Calu3 (cell line): ENCODE results near the gene NXNL1. TPM values are rescaled to one million over a fixed set of nuclear protein-coding genes. Genes with fewer than 3 reads are reported as not detected.

Experiments
- BruUV-seq: library from RNA; stranded (reverse); fragments of 400-500 nt; replicated peaks from 2 replicates; lab custom pipeline; 2021; lab: Mats Ljungman, UMichigan
- CTCF ChIA-PET: fragments of 300-600 bp; sonication (Branson Sonifier 250); formaldehyde crosslinking; loops from one replicate; lab custom pipeline; 2022; ENCODE audit warnings: antibody characterized with exemption; lab: Charles Lee
- DNase-seq: peaks from one replicate; pipeline ENCODE4 v3.0.0; 2022
- H3K27ac Mint-ChIP-seq: one replicate; pipeline ENCODE4 v1.8.0; 2022; ENCODE audit warnings: mixed read lengths; ENCODE audit not compliant: unreplicated experiment
- H3K27me3 Mint-ChIP-seq: one replicate; pipeline ENCODE4 v1.8.0; 2022; ENCODE audit warnings: mixed read lengths; ENCODE audit not compliant: unreplicated experiment
- H3K36me3 Mint-ChIP-seq: one replicate; pipeline ENCODE4 v1.8.0; 2022; ENCODE audit warnings: mild to moderate bottlenecking, moderate library complexity, mixed read lengths; ENCODE audit not compliant: insufficient read depth, unreplicated experiment
- H3K4me1 Mint-ChIP-seq: one replicate; pipeline ENCODE4 v1.8.0; 2022; ENCODE audit warnings: mild to moderate bottlenecking, low read depth, mixed read lengths; ENCODE audit not compliant: unreplicated experiment
- H3K4me3 Mint-ChIP-seq: one replicate; pipeline ENCODE4 v1.8.0; 2022; ENCODE audit warnings: mild to moderate bottlenecking, low read depth, moderate library complexity, mixed read lengths; ENCODE audit not compliant: unreplicated experiment
- H3K9me3 Mint-ChIP-seq: one replicate; pipeline ENCODE4 v1.8.0; 2022; ENCODE audit warnings: low read depth, mixed read lengths; ENCODE audit not compliant: unreplicated experiment
- CTCF ChIP-seq: fragments of 200-600 bp; IDR thresholded peaks from one replicate; pipeline ENCODE4 v1.8.0; 2022; ENCODE audit warnings: antibody characterized with exemption; ENCODE audit not compliant: unreplicated experiment
- intact Hi-C: fragments of 100-400 bp; cut with micrococcal nuclease; formaldehyde crosslinking; loops from one replicate; pipeline ENCODE4 v1.10.0; 2022; ENCODE audit not compliant: unreplicated experiment
- total RNA-seq: library from RNA; stranded (reverse); gene quantifications from 2 replicates; pipeline ENCODE4 v1.2.3, GENCODE V29; 2022

The NXNL1 gene
- total RNA-seq, 1 experiment from 2014 or later = not detected

GRCh38 chr19:17483605-17484002 lies 22.9 kb upstream of the NXNL1 start:
- peaks cover 24% of the 10 kb centered on the region for H3K4me1 Mint-ChIP-seq
- TF ChIP-seq CTCF = no peak
- no TSS peak for BruUV-seq
- H3K36me3 Mint-ChIP-seq = peaks cover 42% of the 10 kb centered on the region
- intact Hi-C loops = no loop called here
- no peaks in the 10 kb centered on the region for H3K9me3 Mint-ChIP-seq
- no peaks in the 10 kb centered on the region for H3K27me3 Mint-ChIP-seq
- H3K27ac Mint-ChIP-seq = peak overlapping the region; percentile 55
- H3K4me3 Mint-ChIP-seq = peak overlapping the region; percentile 32
- DNase-seq = no peak
- CTCF ChIA-PET = interaction anchor here (0.6 to 0.7 kb wide), 2 partner anchors 9 to 772 kb away, joined by 3 read pairs; no protein-coding TSS in a partner anchor

- H3K27ac Mint-ChIP-seq = peak overlapping the region; percentile 31
- peaks cover 26% of the 10 kb centered on the region for H3K4me1 Mint-ChIP-seq
- BruUV-seq = no TSS peak
- no peaks in the 10 kb centered on the region for H3K9me3 Mint-ChIP-seq
- DNase-seq = no peak
- H3K4me3 Mint-ChIP-seq = no peak overlapping the region
- TF ChIP-seq CTCF = no peak
- no peaks in the 10 kb centered on the region for H3K27me3 Mint-ChIP-seq
- H3K36me3 Mint-ChIP-seq = peaks cover 42% of the 10 kb centered on the region
- CTCF ChIA-PET = interaction anchor here (0.6 kb wide), 2 partner anchors 9 to 11 kb away, joined by 3 read pairs; no protein-coding TSS in a partner anchor
- intact Hi-C loops = no loop called here
These were observed 22.3 kb upstream of the NXNL1 start for GRCh38 chr19:17482877-17483604.

DNA sequence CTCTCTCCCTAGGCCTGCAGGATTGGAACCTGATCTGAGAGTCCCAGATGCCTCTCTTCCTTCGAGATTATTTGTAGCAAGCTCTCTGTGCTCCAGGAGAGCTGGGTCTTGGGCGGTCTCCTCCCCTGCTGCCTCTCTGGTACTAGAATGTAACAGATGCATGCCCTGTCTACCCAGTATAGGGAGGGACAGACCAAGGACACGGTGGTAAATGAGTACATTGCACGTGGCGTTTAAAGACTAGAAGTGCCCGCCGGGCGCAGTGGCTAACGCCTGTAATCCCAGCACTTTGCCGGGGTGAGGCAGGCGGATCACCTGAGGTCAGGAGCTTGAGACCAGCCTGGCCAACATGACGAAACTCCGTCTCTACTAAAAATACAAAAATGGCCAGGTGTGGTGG lies 21.3 kb upstream of the NXNL1 start:
- Mint-ChIP-seq H3K4me3 (no peak overlapping the region), H3K9me3 (no peaks in the 10 kb centered on the region), H3K4me1 (peaks cover 32% of the 10 kb centered on the region), H3K27me3 (no peaks in the 10 kb centered on the region), H3K36me3 (peaks cover 38% of the 10 kb centered on the region), H3K27ac (no peak overlapping the region)
- TF ChIP-seq CTCF = no peak
- CTCF ChIA-PET = no interaction called here
- no TSS peak for BruUV-seq
- intact Hi-C loops = no loop called here
- no peak for DNase-seq

GRCh38 chr19:17479325-17479791 lies 18.6 kb upstream of the NXNL1 start:
- no peak for TF ChIP-seq CTCF
- Mint-ChIP-seq H3K36me3 (peaks cover 36% of the 10 kb centered on the region), H3K4me1 (peaks cover 25% of the 10 kb centered on the region), H3K27me3 (no peaks in the 10 kb centered on the region), H3K27ac (no peak overlapping the region), H3K4me3 (no peak overlapping the region), H3K9me3 (no peaks in the 10 kb centered on the region)
- no TSS peak for BruUV-seq
- CTCF ChIA-PET = interaction anchor here (0.6 kb wide), 1 partner anchor 30 kb away, joined by 4 read pairs; no protein-coding TSS in a partner anchor
- intact Hi-C loops = loop anchor here (5.0 kb wide), 1 partner anchor 33 kb away; the partner anchor contains the start of gene PGLS
- DNase-seq = no peak
